Left cardiac atrium (tissue), 4 donors: Measurements from ENCODE around the gene NCF2. TPM values are rescaled to one million over a fixed set of nuclear protein-coding genes. Genes with fewer than 3 reads are reported as not detected.

ENCODE experiments used
- ATAC-seq, 2 donors: fragments of 200-7000 bp; cut with Tn5 transposase; one replicate each; pipeline ENCODE4 v1.9.1; 2020; ENCODE audit warnings: mild to moderate bottlenecking in 2 of 2, moderate library complexity in 2 of 2
- DNase-seq: peaks from one replicate; pipeline ENCODE4 v3.0.0-alpha.2; 2020
- intact Hi-C, 2 donors: fragments of 100-400 bp; cut with DNase I; formaldehyde crosslinking; loops; one replicate each; pipeline versions ENCODE4 v1.14.1 to v1.15.1; 2022 to 2023
- total RNA-seq, 2 donors: library from RNA; stranded (reverse); fragmentation: NEBNext Ultra II Directional; extraction: Animal tissue kit (Norgen Biotek cat#: 25700); gene quantifications; one replicate each; pipeline ENCODE4 v1.2.1, GENCODE V29; 2021
- donor health status: DM: no; HTN: yes; CAD: no.
- donor health status: DM: no; HTN: yes; CAD: no; lungs with severe emphysema.
- donor health status: DM: yes; HTN: yes; CAD: no.
- donor health status: Dilated cardiomyopathy.

The NCF2 gene
- total RNA-seq, 2 donors from 2014 or later: 9.7 to 16.0 TPM

DNA sequence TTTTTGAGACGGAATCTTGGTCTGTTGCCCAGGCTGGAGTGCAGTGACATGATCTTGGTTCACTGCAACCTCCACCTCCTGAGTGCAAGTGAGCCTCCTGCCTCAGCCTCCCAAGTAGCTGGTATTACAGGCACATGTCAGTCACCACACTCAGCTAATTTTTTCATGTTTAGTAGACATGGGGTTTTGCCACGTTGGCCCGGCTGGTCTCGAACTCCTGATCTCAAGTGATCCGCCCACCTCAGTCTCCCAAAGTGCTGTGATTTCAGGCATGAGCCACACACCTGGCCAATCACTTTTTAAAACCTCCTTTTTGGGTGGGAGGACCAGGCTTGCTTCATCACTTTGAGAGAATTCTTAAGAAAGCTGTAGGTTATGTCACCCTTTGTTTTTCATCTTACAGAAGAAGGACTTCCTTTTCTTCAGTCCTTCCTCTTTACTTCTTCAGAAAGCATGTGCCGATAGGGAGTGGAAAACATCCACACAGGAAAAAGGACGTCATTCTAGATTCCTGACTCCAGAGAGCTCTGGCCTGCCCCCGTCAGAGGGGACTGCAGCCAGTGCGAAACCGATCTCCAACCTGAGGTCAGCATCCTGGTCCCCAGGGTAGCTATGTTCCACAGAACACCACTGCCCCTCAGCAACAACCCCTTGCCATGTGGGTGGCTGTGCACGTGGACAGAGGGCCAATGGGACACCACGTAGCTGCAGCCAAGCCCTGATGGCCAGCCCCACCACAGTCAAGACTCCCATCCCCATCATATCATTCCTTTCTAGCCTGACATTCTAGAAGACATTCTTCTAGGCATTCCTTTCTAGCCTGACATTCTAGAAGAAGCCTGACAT is 21.9 kb downstream of the NCF2 start:
- ATAC-seq (peak; percentile 55 to 58), DNase-seq (peak; percentile 48)
- intact Hi-C loops: no loop called here

DNA sequence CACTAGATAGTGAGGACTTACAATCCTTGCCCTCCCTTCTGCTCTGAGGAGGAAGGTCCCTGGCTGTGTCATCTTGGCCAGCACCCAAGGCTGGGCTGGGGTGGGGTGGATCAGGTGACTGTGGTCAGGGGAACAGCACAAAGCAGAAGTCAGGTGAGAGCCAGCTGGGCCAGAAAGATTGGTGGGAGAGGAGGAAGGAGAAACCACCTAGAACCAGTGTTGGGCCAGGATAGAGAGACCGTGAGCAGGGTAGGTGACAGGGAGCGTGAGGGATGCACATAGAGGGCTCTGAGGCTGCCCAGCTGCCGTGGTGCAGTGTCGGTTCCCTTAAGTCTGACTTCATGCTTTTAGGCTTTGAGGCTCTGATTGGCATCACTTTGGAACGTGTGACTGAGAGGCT is 22.7 kb downstream of the NCF2 start:
- ATAC-seq (peak; percentile 38 to 61), DNase-seq (peak; percentile 43)
- intact Hi-C loops: no loop called here

- DNase-seq (no peak), ATAC-seq (no peak)
- intact Hi-C loops: no loop called here
These were observed 24.2 kb downstream of the NCF2 start for GRCh38 chr1:183566026-183566425.

DNA sequence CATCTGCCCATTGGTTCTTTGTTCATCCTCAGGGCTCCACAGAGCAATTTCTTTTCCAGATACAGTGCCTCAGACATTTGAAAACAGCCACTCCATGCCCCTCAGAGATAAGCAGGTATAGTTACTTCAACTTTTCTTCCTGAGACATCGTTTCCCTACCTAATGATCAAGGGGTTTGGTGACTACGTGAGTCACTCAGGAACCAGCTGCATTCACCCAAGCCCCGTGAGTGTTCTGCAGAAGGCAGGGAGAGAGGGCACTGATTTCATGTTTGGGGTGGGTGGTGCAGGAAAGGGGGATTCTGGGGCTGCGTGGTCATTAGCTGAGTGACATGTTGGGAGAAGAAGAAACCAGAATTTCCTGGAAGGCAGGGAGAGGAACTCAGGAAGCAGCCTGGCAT is 25.0 kb downstream of the NCF2 start:
- DNase-seq (no peak), ATAC-seq (no peak)
- intact Hi-C loops: no loop called here

DNA sequence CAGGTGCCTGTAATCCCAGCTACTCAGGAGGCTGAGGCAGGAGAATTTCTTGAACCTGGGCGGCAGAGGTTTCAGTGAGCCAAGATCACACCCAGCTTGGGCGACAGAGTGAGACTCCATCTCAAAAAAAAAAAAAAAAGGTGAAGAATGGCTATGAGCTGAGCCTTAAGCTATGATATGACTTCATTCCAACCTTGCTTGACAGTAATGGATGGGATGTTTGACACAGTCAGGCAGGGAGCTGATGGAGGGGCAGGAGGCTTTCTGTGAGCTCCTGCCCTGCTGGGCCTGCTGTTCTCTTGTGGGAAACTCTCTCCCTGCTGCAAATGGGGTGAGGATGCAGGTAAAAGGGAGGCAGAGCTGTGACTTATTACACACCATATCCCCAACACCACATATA is 27.6 kb downstream of the NCF2 start:
- ATAC-seq (no peak), DNase-seq (no peak)
- intact Hi-C loops: no loop called here

GRCh38 chr1:183559061-183559460 is 31.2 kb downstream of the NCF2 start:
- intact Hi-C loops: no loop called here
- ATAC-seq (no peak), DNase-seq (no peak)

DNA sequence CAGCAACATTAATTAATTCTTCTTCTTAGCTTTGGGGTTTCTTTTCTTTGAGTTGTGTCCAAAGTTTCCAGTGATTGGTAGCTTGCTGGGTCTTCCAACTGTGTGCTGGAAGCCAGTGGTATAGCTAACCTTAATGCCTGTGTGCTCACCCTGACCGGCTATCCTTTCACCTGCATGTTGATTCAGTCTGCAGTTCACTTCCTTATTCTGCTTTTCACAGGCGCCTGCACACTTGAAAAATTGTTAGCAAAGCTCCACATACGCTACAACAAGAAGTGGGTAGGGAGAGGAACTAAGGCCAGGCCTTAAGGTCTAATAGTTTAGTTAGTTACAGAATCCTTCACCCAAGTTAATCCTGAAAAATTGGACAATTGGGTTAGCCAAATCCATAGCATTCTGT is 35.7 kb downstream of the NCF2 start:
- intact Hi-C loops: no loop called here

GRCh38 chr1:183553764-183554163 is 36.5 kb downstream of the NCF2 start:
- DNase-seq: no peak
- intact Hi-C loops: no loop called here
- ATAC-seq: peak in 1 of 2 donors; percentile 47

More for the DNA sequence above, 35.7 kb downstream of the NCF2 start:
- no peak for ATAC-seq
- no peak for DNase-seq

DNA sequence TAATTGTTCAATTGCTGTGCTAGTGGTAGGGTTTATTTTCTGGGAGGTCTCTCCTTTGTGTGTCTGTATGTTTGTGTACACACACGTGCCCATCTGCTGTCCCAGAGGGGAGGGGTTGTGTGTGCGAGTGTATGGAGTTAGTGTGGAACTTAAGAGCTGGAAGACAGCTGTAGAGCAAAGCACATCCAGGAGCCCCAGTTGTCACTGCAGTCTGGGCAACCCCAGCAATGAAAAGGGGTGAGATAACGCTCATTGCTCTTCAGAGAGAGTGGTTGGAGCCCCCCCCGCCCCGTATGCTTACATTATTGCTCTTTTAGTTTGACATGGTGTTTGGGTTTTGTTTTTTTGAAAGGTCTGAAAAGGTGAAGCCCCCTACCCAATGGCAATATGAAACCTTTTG is 36.9 kb downstream of the NCF2 start:
- intact Hi-C loops: no loop called here
- ATAC-seq (no peak), DNase-seq (no peak)

GRCh38 chr1:183552891-183553290 is 37.4 kb downstream of the NCF2 start:
- intact Hi-C loops: no loop called here
- ATAC-seq: no peak
- no peak for DNase-seq

- ATAC-seq (no peak), DNase-seq (no peak)
- intact Hi-C loops: no loop called here
These were observed 37.8 kb downstream of the NCF2 start for GRCh38 chr1:183552441-183552840.

DNA sequence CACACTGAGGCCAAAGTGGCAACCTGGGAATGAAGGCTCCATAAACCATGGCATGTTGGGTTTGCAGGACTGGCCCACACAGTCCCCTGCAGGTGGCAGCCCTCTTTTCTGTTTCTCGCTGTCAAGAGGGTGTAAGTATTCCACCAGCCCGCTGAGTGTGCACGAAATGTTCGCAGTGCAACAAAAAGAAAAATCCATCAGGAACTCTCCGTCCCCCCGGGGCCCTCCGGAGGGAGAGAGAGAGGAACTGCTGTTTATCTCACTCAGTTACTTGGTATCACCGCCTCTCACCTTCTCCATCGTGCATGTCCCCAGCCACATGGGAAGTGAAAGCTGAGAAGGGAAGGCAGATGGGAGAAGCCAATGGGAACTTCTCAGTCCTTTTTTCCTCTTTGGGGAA is 38.3 kb downstream of the NCF2 start:
- intact Hi-C loops: no loop called here
- ATAC-seq (peak in 1 of 2 donors; percentile 27), DNase-seq (no peak)

DNA sequence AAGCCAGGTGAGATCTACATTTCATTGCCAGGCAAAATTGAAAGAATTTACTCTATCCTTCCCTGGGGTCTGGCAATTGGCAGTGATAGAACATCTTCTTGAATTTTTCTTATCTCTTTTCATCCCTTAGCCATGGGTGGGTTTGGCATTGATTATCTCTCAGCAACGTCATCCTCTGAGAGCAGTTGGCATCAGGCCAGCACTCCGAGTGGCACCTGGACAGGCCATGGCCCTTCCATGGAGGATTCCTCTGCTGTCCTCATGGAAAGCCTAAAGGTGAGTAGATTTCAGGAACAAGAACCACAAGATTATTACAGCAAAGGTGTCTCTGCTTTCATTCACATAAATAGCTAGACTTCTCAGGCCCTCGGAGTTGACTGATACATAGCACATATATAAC is 39.3 kb downstream of the NCF2 start:
- no peak for ATAC-seq
- intact Hi-C loops: no loop called here
- no peak for DNase-seq

GRCh38 chr1:183548116-183548515 is 42.1 kb downstream of the NCF2 start:
- DNase-seq (no peak), ATAC-seq (peak in 1 of 2 donors; percentile 17)
- intact Hi-C loops: loop anchor here (10.0 kb wide), 2 partner anchors 77 to 263 kb away; no protein-coding TSS in a partner anchor

DNA sequence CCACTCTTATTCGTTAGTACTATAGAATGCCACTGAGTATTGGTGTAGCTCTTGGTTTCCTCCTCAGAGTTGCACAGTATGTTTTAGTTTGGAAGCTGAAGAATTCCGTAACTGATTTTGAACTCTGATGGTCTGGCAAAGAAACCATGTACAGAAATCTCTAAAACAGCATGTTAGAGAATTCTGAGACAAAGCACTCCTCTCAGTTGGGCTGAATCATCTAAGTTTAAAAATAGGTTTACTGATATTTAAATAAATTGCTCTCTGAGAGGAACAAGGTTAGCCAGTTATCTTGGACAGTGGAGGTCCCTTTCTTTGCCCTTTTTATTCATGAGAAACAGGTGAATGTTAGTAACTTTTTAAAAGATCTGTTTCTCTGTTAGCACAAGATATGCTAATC is 43.8 kb downstream of the NCF2 start:
- ATAC-seq: no peak
- intact Hi-C loops: loop anchor here (10.0 kb wide), 2 partner anchors 78 to 262 kb away; no protein-coding TSS in a partner anchor
- DNase-seq: no peak

DNA sequence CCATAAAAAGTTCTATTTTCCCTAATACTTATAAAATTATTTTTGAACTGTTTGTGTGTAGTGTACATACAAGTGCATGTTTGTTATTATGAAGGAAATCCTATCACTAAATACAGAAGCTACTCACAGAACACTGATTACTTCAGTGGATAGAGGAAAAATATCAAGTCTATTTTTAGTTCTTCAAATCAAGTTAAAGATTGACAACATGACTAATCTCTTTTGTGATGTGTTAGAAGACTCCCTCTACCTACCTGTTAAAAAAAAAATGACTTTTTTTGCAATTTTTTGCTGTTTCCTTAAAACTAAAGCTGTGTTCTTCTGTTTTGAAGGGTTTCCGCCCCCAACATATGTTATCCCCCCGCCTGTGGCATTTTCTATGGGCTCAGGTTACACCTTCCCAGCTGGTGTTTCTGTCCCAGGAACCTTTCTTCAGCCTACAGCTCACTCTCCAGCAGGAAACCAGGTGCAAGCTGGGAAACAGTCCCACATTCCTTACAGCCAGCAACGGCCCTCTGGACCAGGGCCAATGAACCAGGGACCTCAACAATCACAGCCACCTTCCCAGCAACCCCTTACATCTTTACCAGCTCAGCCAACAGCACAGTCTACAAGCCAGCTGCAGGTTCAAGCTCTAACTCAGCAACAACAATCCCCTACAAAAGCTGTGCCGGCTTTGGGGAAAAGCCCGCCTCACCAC is 45.5 kb downstream of the NCF2 start:
- DNase-seq: no peak
- no peak for ATAC-seq
- intact Hi-C loops: loop anchor here (5.0 to 10.0 kb wide), 3 partner anchors 72 to 260 kb away; partner anchors contain the start of gene SMG7 (in 1 of the 2)

- intact Hi-C loops: loop anchor here (5.0 to 10.0 kb wide), 3 partner anchors 71 to 259 kb away; partner anchors contain the start of gene SMG7 (in 1 of the 2)
- DNase-seq (no peak), ATAC-seq (peak; percentile 83 to 86)
These were observed 46.5 kb downstream of the NCF2 start for GRCh38 chr1:183543619-183544204.

- intact Hi-C loops: no loop called here
- DNase-seq: no peak
- ATAC-seq: no peak
These were observed 52.9 kb downstream of the NCF2 start for GRCh38 chr1:183537405-183537804.

DNA sequence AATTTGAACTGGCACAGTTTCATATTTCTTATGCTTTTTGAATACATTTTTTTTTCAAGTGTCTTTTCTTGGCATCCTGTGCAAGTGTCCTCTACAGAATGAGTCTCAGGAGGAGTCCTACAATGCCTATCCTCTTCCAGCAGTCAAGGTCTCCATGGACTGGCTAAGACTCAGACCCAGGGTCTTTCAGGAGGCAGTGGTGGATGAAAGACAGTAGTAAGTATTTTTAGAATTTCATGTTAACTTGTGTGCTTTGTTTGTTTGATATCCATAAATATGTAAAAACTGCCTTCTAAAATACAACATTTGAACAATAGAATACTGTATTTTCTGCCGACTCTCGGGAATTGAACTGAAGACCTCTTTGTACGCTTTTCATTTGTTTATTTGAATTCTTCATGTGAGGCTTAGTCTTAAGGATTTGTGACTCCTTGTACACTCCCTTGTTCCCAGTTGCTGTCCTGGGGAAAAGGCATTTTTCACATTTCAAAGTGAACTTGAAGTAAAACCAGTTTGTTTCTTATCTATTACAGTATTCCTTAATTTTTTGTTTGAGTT is 56.6 kb downstream of the NCF2 start:
- intact Hi-C loops: no loop called here
- ATAC-seq (no peak), DNase-seq (no peak)

DNA sequence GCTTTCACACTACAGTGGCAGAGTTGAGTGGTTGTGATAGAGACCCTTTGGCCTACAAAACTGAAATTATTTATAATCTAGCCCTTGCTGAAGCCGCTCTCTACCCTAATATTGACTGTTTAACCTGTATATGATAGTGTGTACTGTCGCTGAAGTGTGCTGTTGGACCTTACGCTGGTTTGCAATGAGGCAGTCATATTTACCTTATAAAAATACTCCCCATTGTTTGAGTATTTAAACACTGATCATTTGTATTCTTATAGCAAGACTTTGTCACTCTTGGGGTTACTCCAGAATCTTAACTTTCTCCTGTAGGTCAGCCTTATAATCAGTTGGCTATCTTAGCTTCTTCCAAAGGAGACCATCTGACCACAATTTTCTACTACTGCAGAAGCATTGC is 61.7 kb downstream of the NCF2 start:
- ATAC-seq: no peak
- intact Hi-C loops: no loop called here
- DNase-seq: no peak
